ENCODE data around the gene DNTTIP2. TPM values are rescaled to one million over a fixed set of nuclear protein-coding genes. Genes with fewer than 3 reads are reported as not detected.

Gene DNTTIP2
- total and polyA plus RNA-seq, 9 of the 15 experiments (the other 6 are each of a cell fraction or from before 2014, with no cell fraction given): 50.4 to 138 (median 97.0) TPM

DNA sequence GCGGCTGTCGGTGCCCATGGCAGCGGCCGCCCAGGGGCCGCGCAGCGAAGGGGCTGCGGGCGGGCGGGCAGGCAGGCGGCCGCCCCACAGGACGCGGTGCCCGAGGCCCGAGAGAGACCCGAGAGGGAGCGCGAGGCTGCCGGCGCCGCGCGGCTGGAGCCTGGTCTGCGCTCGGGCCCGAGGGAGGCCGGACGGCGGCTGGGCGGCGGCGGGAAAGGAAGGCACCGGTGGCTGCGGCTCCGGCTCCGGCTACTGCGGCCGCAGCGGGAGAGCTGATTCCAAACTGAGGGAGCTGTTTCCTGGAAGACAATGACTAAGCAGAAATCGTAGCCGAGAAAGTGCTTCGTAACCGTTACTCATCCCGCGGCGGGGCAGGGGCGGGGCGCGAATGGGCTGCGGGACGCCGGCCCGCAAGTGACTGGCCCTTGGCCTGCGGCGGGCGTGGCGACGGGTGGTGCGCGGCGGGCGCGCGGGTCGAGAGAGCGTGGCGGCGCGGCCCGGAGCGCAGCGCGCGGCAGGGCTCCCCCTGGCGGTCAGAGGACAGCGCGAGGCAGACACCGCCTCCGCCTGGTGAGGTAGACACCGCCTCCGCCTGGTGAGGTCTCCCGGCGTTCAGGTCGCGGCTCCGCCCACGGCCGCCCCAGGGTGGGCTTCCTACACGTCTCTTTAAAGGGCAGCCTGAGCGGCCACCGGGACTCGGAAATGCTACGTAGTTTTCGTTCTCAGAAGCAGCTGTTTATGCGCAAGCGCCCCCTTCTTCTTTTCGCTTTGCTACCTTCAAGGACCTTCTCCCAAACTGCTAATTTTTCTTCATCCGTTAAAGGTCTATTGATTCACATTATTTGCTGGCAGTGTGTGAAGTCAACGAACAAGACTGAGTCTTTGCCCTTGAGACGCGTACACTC is 30.4 kb upstream of the DNTTIP2 start, which contains the start of gene GCLM (continued):
- TF ChIP-seq ZBTB11 (CRISPR knock-in tag; IDR thresholded peaks at IDR 0.05): peak in 1 of 3 experiments; percentile 37; a peak in 1 of 6 replicates
- TF ChIP-seq SMC3 (conservative IDR thresholded peaks at IDR 0.05; ENCODE audit: insufficient read depth, low read depth, low read length): peak; percentile 46
- TF ChIP-seq MAFF (IDR thresholded peaks at IDR 0.05; ENCODE audit: low read length): peak; percentile 95
- no peak for TF ChIP-seq ZBED1 (IDR thresholded peaks at IDR 0.05)
- TF ChIP-seq ARNT (IDR thresholded peaks at IDR 0.05): 0 out of 4 replicates have a peak, but pooled peaks of 1 of the 2 experiments have one; percentile 18
- TF ChIP-seq TAF1 (IDR thresholded peaks at IDR 0.05; ENCODE audit: control insufficient read depth, extremely low read depth, insufficient read depth, low read length, severe bottlenecking): peak; percentile 97
- TF ChIP-seq EHMT2 (IDR thresholded peaks at IDR 0.05): no peak
- no peak for TF ChIP-seq POLR3G (IDR thresholded peaks at IDR 0.05; ENCODE audit: extremely low read depth, insufficient read length, insufficient replicate concordance)
- TF ChIP-seq CXXC5 (CRISPR knock-in tag; IDR thresholded peaks at IDR 0.05): peak; percentile 99
- no peak for TF ChIP-seq ZNF133 (CRISPR knock-in tag; IDR thresholded peaks at IDR 0.05)
- peak; percentile 93 for TF ChIP-seq NFIC (IDR thresholded peaks at IDR 0.05)
- TF ChIP-seq FOS (IDR thresholded peaks at IDR 0.05; ENCODE audit: extremely low read depth, insufficient read length): peak; percentile 5
- TF ChIP-seq CREB3L1 (IDR thresholded peaks at IDR 0.05; ENCODE audit: borderline replicate concordance, low read depth): peak; percentile 82
- TF ChIP-seq CTCF (IDR thresholded peaks at IDR 0.05 in 2 of 3, conservative IDR thresholded peaks at IDR 0.05 in 1 of 3; ENCODE audit: insufficient read depth in 2 of 3, low read depth in 1 of 3, low read length in 3 of 3): peak; percentile 77 to 99 (median 97)
- peak; percentile 96 for TF ChIP-seq FOSL1 (tag; conservative IDR thresholded peaks at IDR 0.05)
- no peak for TF ChIP-seq PREB (CRISPR knock-in tag; IDR thresholded peaks at IDR 0.05)
- TF ChIP-seq C11orf30 (IDR thresholded peaks at IDR 0.05; ENCODE audit: low read depth): peak; percentile 99
- TF ChIP-seq ELF1 (tag; IDR thresholded peaks at IDR 0.05): peak; percentile 80
- TF ChIP-seq ZFX (CRISPR knock-in tag; IDR thresholded peaks at IDR 0.05): peak; percentile 63
- peak; percentile 88 for TF ChIP-seq ATF7 (IDR thresholded peaks at IDR 0.05)

Data from K562 (cell line).